ENCODE measurements around the gene DGKI.

The DGKI gene

DNA sequence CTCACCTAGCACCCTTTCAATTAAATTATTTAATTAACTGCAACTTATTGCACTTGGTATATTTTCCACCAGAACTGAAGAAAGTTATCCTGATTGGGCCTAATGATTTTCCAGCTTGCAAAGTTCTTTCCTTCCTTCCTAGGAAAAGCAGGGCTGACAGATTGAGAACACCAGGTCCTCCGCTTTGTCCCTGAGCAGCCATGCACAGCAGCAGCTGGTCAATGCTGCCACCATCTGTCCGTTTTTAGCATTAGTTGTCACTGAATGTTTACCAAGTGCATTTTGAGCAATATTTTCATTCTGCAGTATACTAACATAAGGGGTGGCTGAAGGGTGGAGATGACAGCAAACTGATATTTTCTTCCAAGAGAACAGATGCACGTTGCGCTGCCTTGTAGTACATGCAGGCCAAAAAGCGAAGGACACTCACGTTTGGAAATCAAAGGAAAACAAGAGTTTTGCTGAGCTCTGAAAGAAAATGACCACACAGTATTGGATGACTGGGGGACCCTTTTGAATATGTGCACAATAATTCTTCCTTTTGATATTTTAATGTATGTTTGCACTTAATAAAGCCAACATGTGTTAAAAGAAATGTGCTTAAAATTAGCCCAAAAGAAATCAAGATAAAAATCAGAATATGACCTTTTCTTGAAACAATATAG lies 254.4 kb downstream of the DGKI start:
- Mint-ChIP-seq H3K27ac (ENCODE audit: low read depth) (no peak overlapping the region), H3K27me3 (peaks cover 15% of the 10 kb centered on the region), H3K4me3 (no peak overlapping the region), H3K4me1 (no peaks in the 10 kb centered on the region), H3K9me3 (no peaks in the 10 kb centered on the region), H3K36me3 (ENCODE audit: insufficient read depth) (no peaks in the 10 kb centered on the region)
- DNase-seq (ENCODE audit: low spot score in 2 of 2) (no peak), ATAC-seq (replicated peaks; ENCODE audit: extremely low read depth, poor library complexity, severe bottlenecking) (no peak)

DNA sequence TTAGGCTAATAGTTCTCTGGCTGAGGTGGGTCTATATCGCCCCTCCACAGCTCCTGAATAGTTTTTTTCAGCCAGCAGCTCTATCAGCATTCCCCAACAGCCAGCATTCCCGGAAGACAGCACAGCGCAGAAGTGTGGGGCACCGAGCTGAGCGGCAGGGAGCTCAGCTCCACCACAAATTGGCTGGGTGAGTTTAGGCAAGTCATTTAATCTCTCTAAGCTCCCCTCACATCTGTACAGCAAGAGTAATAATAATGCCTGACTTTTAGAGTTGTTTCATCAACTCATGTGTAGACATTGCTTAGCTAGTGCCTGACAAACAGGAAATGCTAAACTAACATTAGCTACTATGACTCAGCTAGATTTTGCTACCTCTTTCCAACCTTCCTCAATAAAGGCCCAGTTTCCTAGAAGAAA lies 255.3 kb downstream of the DGKI start:
- DNase-seq (ENCODE audit: low spot score in 2 of 2) (no peak), ATAC-seq (replicated peaks; ENCODE audit: extremely low read depth, poor library complexity, severe bottlenecking) (no peak)
- no peaks in the 10 kb centered on the region for H3K4me1 Mint-ChIP-seq
- H3K27ac Mint-ChIP-seq (ENCODE audit: low read depth) = no peak overlapping the region
- H3K9me3 Mint-ChIP-seq = no peaks in the 10 kb centered on the region
- H3K4me3 Mint-ChIP-seq = no peak overlapping the region
- H3K36me3 Mint-ChIP-seq (ENCODE audit: insufficient read depth) = no peaks in the 10 kb centered on the region
- peaks cover 15% of the 10 kb centered on the region for H3K27me3 Mint-ChIP-seq

DNA sequence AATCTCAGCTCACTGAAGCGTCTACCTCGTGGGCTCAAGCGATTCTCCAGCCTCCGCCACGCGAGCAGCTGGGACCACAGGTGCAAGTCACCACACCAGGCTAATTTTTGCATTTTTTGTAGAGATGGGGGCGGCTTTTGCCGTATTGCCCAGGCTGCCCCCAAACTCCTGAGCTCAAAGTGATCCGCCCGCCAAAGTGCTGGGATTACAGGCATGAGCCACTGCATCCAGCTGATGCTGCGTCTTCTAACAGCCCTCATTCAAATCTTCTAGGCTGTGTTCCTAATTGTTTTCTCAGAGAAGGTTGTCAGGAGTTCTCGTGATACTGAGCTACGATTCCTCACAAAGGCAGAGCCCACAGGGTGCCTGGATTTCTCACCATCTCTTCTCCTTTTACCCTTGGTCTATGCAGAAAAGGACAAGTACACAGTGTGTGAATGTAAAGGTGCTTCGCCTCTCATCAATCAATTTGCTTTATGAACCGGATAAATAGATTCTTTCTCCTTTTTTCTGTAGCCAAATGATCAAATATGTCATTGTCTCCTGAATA lies 255.9 kb downstream of the DGKI start:
- Mint-ChIP-seq H3K4me3 (no peak overlapping the region), H3K27ac (ENCODE audit: low read depth) (no peak overlapping the region), H3K36me3 (ENCODE audit: insufficient read depth) (no peaks in the 10 kb centered on the region), H3K27me3 (peaks cover 15% of the 10 kb centered on the region), H3K4me1 (no peaks in the 10 kb centered on the region), H3K9me3 (no peaks in the 10 kb centered on the region)
- ATAC-seq (replicated peaks; ENCODE audit: extremely low read depth, poor library complexity, severe bottlenecking) (no peak), DNase-seq (ENCODE audit: low spot score in 2 of 2) (no peak)

DNA sequence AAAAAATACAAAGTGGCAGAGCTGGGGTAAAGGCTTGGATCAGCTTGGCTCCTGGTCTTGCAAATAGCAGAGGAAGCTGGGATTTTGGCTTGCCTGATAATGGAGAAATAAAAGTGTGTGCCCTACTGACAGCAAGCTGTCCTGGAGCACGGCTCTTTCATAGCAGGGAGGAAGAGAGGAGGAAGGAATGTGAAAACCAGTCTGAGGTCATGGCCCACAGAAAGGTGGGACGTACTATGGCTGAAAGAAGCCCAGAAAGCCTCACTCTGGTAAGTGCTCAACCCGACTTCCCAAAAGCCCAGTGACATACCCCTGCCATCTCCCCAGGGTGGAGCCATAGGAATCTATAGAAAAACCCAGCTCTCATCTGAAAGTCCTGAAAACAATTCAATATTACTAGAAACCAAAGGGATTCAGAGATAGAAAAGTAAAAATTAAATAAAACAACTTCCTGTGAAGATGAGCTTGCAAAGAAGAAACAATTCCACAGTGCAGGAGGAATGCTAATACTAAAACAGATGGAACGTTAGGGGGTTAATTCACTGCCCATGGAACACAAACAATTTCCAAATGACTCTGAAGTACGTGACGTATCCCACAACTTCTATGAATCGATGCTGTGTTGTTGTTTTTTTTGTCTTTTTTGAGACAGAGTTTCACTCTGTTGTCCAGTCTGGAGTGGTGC lies 256.6 kb downstream of the DGKI start:
- peaks cover 10% of the 10 kb centered on the region for H3K27me3 Mint-ChIP-seq
- DNase-seq (ENCODE audit: low spot score in 2 of 2) (no peak), ATAC-seq (replicated peaks; ENCODE audit: extremely low read depth, poor library complexity, severe bottlenecking) (no peak)
- H3K27ac Mint-ChIP-seq (ENCODE audit: low read depth) = no peak overlapping the region
- H3K4me1 Mint-ChIP-seq = no peaks in the 10 kb centered on the region
- no peaks in the 10 kb centered on the region for H3K9me3 Mint-ChIP-seq
- no peaks in the 10 kb centered on the region for H3K36me3 Mint-ChIP-seq (ENCODE audit: insufficient read depth)
- H3K4me3 Mint-ChIP-seq = no peak overlapping the region

DNA sequence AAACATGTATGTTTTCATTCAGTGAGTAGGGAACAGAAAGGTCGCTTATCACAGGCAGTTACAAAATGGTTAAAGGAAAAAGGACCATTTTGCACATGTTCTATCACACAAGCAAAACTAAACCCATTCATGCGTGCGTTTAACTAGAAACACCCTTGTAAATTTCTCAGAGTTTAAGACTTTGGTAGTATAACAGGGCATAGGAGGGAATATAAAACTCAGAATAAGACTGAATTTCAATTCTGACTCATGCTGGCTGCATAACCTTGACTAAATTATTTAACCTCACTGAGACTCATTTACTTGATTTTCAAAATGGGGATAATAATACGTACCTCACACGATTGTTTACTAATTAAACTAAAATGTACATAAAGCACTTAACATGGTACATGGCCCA lies 259.4 kb downstream of the DGKI start:
- Mint-ChIP-seq H3K9me3 (no peaks in the 10 kb centered on the region), H3K36me3 (ENCODE audit: insufficient read depth) (no peaks in the 10 kb centered on the region), H3K27me3 (no peaks in the 10 kb centered on the region), H3K27ac (ENCODE audit: low read depth) (no peak overlapping the region), H3K4me3 (no peak overlapping the region), H3K4me1 (no peaks in the 10 kb centered on the region)
- DNase-seq (ENCODE audit: low spot score in 2 of 2) = no peak
- no peak for ATAC-seq (replicated peaks; ENCODE audit: extremely low read depth, poor library complexity, severe bottlenecking)

DNA sequence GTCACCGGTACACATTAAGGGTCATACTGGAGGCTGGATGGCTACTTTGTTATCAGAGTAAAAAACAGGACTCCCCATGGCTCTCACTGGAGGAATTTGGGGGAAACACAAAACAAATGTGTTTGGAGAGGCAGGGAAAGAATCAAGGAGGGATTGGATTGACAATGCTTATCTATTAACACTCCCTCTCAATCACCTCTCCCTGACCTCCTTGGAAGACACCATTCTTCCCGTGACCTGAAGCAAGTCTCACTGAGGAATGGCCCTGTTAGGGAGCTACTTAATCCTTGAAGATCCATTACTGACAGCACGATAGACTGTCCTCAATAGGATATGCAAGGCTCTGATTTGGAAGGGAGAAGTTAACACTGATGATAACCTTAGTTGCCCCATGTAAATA lies 261.2 kb downstream of the DGKI start:
- DNase-seq (ENCODE audit: low spot score in 2 of 2) = no peak
- no peaks in the 10 kb centered on the region for H3K27me3 Mint-ChIP-seq
- no peak for ATAC-seq (replicated peaks; ENCODE audit: extremely low read depth, poor library complexity, severe bottlenecking)
- no peak overlapping the region for H3K4me3 Mint-ChIP-seq
- no peak overlapping the region for H3K27ac Mint-ChIP-seq (ENCODE audit: low read depth)
- no peaks in the 10 kb centered on the region for H3K4me1 Mint-ChIP-seq
- H3K36me3 Mint-ChIP-seq (ENCODE audit: insufficient read depth) = no peaks in the 10 kb centered on the region
- H3K9me3 Mint-ChIP-seq = no peaks in the 10 kb centered on the region

DNA sequence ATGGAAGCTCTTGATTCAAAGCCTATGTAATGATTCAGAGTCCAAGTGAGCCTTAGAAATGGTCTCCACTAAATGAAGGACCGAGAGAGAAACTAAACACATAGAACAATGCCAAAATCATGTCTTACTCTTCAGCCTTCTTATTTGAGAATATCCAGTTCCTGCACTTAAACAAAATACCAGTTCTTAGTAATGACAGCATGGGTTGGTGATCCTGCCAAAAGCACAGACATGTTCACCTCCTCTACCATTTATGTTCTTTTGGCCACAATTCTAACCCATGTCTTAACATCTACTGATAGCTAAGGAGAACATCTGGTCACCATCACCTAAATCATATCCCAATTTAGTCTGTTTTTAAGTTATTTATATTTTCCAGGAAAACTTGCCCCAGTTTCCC lies 263.6 kb downstream of the DGKI start:
- H3K4me1 Mint-ChIP-seq = no peaks in the 10 kb centered on the region
- DNase-seq (ENCODE audit: low spot score in 2 of 2) (no peak), ATAC-seq (replicated peaks; ENCODE audit: extremely low read depth, poor library complexity, severe bottlenecking) (no peak)
- H3K9me3 Mint-ChIP-seq = no peaks in the 10 kb centered on the region
- H3K27ac Mint-ChIP-seq (ENCODE audit: low read depth) = no peak overlapping the region
- H3K4me3 Mint-ChIP-seq = no peak overlapping the region
- peaks cover 13% of the 10 kb centered on the region for H3K27me3 Mint-ChIP-seq
- no peaks in the 10 kb centered on the region for H3K36me3 Mint-ChIP-seq (ENCODE audit: insufficient read depth)

DNA sequence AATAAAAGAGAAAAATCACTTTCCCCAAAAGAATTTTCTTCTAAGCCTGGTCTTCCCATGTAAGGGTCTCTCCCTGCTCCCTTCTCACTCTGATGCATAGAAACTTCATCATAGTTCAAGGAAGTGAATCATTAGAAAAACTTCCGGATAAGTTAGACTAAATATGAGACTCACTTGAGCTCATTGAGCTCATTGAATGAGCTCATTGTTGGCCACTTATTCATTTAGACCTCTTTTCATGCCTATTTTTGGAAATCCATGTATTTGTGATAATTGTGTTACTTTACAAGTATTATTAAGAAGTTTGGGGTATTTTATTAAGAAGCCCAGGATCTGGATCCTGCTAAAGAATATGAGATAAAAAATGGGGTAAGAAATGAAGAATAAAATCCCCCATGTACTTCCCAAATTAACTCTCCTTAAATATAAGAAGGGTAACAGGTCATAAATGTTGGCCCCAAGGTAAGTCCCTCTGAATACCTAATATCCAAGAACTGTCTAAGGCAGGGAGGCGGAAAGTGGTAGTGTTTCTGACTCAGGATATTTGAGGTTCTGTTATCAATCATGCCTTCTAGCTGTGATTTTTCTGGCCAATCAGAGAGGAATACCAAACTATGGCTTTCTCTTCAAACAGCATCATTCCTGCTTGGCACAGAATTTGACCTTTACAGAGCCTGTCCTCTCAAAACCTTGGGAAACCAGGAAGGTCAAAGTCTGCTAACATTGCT lies 266.7 kb downstream of the DGKI start:
- H3K27ac Mint-ChIP-seq (ENCODE audit: low read depth) = no peak overlapping the region
- ATAC-seq (replicated peaks; ENCODE audit: extremely low read depth, poor library complexity, severe bottlenecking) (no peak), DNase-seq (ENCODE audit: low spot score in 2 of 2) (no peak)
- H3K4me1 Mint-ChIP-seq = no peaks in the 10 kb centered on the region
- no peaks in the 10 kb centered on the region for H3K9me3 Mint-ChIP-seq
- no peak overlapping the region for H3K4me3 Mint-ChIP-seq
- H3K36me3 Mint-ChIP-seq (ENCODE audit: insufficient read depth) = no peaks in the 10 kb centered on the region
- peaks cover 21% of the 10 kb centered on the region for H3K27me3 Mint-ChIP-seq

DNA sequence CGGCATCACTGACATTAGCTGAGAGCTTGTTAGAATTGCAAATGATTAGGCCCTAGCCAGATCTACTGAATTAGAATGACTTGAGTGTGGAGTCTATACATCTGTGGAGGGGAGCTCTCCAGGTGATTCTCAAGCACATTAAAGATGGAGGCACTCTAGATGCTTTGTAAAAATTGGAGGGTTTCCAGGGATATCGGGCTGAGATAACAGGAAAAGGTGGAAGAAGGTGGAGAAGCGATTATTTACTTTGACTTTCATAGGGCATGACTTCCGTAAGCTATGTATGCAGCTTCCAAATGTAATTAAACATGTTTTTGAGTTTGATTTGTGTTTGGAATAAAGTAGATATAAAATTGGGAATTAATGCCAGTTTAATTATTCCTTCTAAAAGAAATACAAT lies 268.2 kb downstream of the DGKI start:
- ATAC-seq (replicated peaks; ENCODE audit: extremely low read depth, poor library complexity, severe bottlenecking) (no peak), DNase-seq (ENCODE audit: low spot score in 2 of 2) (no peak)
- Mint-ChIP-seq H3K4me3 (no peak overlapping the region), H3K36me3 (ENCODE audit: insufficient read depth) (no peaks in the 10 kb centered on the region), H3K4me1 (no peaks in the 10 kb centered on the region), H3K27ac (ENCODE audit: low read depth) (no peak overlapping the region), H3K9me3 (no peaks in the 10 kb centered on the region), H3K27me3 (peaks cover 21% of the 10 kb centered on the region)

DNA sequence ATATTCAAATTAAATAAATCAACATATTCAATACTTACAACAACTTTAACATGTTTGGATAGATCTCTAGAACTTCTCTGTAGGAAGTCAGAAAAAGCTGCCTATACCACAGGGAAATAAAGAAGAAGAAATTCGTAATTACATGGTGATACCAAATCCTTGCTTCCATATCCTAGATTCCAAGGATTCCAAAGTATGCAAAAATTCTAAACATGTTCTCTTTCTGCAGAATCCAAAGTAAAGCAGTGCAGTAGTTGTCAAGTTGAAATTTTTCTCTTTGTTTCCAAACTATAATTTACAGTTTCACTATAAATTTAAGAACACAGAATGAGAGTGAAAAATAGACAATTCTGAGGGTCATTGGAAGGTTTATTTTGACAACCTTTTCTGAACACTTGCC lies 269.6 kb downstream of the DGKI start:
- Mint-ChIP-seq H3K4me1 (no peaks in the 10 kb centered on the region), H3K27ac (ENCODE audit: low read depth) (no peak overlapping the region), H3K36me3 (ENCODE audit: insufficient read depth) (no peaks in the 10 kb centered on the region), H3K9me3 (no peaks in the 10 kb centered on the region), H3K4me3 (no peak overlapping the region), H3K27me3 (peaks cover 21% of the 10 kb centered on the region)
- no peak for DNase-seq (ENCODE audit: low spot score in 2 of 2)
- no peak for ATAC-seq (replicated peaks; ENCODE audit: extremely low read depth, poor library complexity, severe bottlenecking)

DNA sequence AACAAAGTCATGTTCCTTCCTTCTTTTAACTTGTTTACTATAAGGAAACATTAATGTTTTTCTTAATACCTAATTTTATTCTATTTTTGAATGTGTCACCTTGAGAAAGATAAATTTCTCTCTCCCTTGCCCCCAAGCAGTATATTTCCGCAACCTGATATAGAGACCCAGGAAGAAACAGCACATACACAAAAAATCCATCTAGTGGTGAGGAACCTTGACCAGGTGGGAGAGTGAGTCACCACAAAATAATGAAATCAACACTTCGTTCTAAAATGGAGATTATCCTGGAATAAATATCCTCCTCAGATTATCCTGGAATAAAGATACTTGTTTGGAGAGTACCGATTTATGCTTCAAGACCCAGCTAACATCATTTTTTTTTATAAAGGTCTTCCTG lies 270.3 kb downstream of the DGKI start:
- no peak for DNase-seq (ENCODE audit: low spot score in 2 of 2)
- Mint-ChIP-seq H3K27ac (ENCODE audit: low read depth) (no peak overlapping the region), H3K9me3 (no peaks in the 10 kb centered on the region), H3K4me1 (no peaks in the 10 kb centered on the region), H3K27me3 (peaks cover 21% of the 10 kb centered on the region), H3K4me3 (no peak overlapping the region), H3K36me3 (ENCODE audit: insufficient read depth) (no peaks in the 10 kb centered on the region)
- ATAC-seq (replicated peaks; ENCODE audit: extremely low read depth, poor library complexity, severe bottlenecking) = no peak

DNA sequence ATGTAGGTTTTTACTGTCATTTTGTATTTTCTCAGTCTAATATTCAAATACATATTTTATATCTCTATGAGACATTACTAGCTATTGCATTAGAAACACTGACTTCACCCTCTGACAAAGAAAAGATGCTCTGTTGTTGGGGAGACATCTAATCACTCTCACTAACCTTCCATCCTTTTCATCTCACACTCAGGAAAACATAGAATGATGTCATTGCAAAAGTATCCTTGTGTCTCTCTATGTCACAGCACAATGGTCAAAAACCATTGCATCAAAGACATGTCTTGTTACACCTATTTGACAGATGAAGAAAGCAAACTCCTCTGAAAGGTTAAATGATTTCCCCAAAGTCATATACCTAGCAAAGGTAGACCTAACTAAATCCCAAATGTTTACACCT lies 272.0 kb downstream of the DGKI start:
- ATAC-seq (replicated peaks; ENCODE audit: extremely low read depth, poor library complexity, severe bottlenecking) = no peak

More for the DNA sequence above, 272.0 kb downstream of the DGKI start:
- Mint-ChIP-seq H3K9me3 (no peaks in the 10 kb centered on the region), H3K27me3 (peaks cover 18% of the 10 kb centered on the region), H3K4me3 (no peak overlapping the region), H3K4me1 (no peaks in the 10 kb centered on the region), H3K36me3 (ENCODE audit: insufficient read depth) (no peaks in the 10 kb centered on the region), H3K27ac (ENCODE audit: low read depth) (no peak overlapping the region)
- DNase-seq (ENCODE audit: low spot score in 2 of 2) = no peak
